Erythroblast (primary cell): ENCODE results near the gene SDK2.

Experiments used
- GATA1 ChIP-seq: IDR thresholded peaks from 2 replicates; pipeline ENCODE4 v1.6.1; 2011; ENCODE audit warnings: low read depth, mild to moderate bottlenecking, control low read depth, low read length, moderate library complexity
- POLR2A ChIP-seq: IDR thresholded peaks from 2 replicates; pipeline ENCODE4 v1.6.1; 2011; ENCODE audit warnings: mild to moderate bottlenecking, low read length

DNA sequence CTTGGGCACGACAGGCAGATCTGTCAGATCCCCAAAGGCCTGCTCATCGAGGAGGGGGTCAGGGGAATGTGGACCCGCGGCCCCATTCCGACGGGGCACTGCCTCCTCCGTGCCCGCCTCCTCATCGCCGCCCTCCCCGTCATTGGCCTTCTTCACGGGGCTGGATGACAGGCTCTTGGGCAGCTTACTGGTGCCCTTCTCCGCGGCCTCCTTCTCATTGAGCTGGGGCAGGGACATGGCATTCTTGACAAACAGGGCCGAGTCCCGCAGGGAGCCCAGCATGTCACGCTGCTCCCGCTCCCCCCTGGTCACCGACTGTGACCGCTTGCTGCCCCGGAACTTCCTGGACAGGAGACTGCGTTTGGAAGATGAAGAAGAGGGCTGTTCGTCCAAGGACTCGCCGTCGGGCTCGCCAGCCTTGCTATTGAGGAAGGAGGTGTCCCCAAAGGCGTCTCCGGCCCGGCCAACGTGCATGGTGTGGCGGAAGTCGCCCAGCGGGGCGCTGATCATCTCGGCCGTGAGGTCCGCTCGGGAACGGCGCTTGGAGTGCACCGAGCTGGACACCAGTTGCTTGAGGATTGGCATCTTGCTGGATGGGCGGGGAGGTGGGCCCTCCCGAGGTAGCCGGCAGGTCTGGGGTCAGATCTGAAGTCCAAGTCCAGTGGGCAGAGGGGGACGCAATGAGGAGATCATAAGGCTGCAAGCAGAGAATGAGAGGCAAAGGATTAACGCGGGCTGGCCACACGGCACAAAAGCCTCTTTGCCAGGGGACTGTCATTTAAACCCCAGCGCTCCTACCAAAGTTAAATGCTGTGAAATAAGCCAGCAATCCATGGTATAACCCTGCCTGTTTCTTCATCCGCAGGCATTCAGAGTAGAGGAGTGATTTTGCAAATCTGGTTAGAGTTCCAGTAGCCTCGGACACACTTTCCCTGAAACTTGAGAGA, 358.1 kb downstream of the SDK2 start:
- TF ChIP-seq POLR2A (no peak), GATA1 (no peak)
